ENCODE results near the gene SIX3. TPM values are rescaled to one million over a fixed set of nuclear protein-coding genes. Genes with fewer than 3 reads are reported as not detected.

The SIX3 gene
- total and polyA plus RNA-seq, 4 donors: 0.02 to 0.06 TPM; not detected in 2

DNA sequence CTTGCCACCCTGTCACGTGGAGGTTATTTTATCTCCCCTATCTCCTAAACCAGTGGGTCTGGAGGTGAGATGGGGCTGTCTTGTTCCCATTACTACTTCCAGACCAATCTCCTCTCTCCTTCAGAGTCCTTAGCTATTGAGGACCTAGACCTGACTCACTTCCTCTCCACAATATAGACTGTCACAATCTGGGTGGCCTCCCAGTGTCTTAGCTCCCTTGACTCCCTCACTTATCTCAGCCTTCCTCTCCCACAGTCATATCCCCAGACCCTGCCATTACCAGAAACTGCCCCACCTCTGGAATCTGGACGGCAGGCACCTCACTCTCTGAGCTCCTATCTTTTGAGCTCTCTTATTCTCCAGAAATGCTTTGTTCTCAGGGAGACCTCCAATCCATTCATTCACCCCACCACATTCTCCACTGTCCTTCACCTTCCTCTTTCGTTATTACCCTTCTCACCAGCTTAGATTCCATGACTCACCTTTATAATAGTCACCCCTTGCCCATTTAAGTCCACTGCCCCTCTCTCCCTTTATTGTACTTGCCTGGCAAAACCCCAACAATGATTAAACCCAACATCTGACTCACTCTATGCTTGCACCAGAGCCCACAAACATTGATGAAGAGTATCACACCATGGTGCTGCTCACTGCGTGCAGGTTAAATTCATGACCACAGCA, 23.3 kb upstream of the SIX3 start:
- 71 to 84% methylated on average over 4 of the region's 4 CpGs for WGBS, 2 donors
- peaks cover 0 to 5% (median 0%) of the 10 kb centered on the region in 4 donors for H3K9me3 ChIP-seq (ENCODE audit: control insufficient read depth in 4 of 4, insufficient read depth in 3 of 4, low read length in 3 of 4)
- H3K9ac ChIP-seq (ENCODE audit: insufficient read depth in 1 of 2, low read length in 2 of 2): no peak overlapping the region
- no peak for ATAC-seq (ENCODE audit: insufficient read depth, low FRiP score)
- TF ChIP-seq, protein P1, sequence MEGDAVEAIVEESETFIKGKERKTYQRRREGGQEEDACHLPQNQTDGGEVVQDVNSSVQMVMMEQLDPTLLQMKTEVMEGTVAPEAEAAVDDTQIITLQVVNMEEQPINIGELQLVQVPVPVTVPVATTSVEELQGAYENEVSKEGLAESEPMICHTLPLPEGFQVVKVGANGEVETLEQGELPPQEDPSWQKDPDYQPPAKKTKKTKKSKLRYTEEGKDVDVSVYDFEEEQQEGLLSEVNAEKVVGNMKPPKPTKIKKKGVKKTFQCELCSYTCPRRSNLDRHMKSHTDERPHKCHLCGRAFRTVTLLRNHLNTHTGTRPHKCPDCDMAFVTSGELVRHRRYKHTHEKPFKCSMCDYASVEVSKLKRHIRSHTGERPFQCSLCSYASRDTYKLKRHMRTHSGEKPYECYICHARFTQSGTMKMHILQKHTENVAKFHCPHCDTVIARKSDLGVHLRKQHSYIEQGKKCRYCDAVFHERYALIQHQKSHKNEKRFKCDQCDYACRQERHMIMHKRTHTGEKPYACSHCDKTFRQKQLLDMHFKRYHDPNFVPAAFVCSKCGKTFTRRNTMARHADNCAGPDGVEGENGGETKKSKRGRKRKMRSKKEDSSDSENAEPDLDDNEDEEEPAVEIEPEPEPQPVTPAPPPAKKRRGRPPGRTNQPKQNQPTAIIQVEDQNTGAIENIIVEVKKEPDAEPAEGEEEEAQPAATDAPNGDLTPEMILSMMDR (IDR thresholded peaks at IDR 0.05; ENCODE audit: control extremely low read depth, extremely low read depth): no peak
- DNase-seq: no peak
- H3K36me3 ChIP-seq (ENCODE audit: control insufficient read depth in 4 of 4, insufficient read depth in 4 of 4, low read length in 4 of 4): no peaks in the 10 kb centered on the region
- peaks cover 4 to 57% (median 34%) of the 10 kb centered on the region in 3 donors for H3K27me3 ChIP-seq (ENCODE audit: control insufficient read depth in 3 of 3, insufficient read depth in 3 of 3, low read length in 2 of 3)
- no peak overlapping the region for H3K27ac ChIP-seq (ENCODE audit: low read depth in 1 of 2, low read length in 1 of 2)
- H3K4me1 ChIP-seq (ENCODE audit: control insufficient read depth in 5 of 5, insufficient read depth in 5 of 5, low read length in 5 of 5): no peaks in the 10 kb centered on the region
- H3K4me3 ChIP-seq: no peak overlapping the region

DNA sequence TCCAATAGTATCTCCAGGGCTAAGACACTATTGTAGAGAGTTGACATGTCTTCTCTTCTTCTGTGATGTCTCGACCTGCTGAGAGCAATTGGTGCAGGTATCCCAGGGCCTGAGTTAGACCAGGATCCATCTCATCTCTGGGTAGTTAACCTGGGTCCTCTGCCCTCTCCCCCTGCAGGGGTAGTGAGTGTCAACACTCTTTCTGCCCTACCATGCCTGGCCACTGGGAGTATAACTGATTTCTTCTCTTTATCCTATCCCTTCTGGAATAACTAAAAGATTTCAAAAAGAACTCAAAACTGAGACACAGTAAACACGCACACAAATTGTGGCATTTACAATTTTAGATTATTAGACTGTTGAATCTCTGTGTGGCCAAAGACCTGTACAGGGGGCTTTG, 20.8 kb upstream of the SIX3 start:
- Histone ChIP-seq H3K9ac (ENCODE audit: insufficient read depth in 1 of 2, low read length in 2 of 2) (no peak overlapping the region), H3K36me3 (ENCODE audit: control insufficient read depth in 4 of 4, insufficient read depth in 4 of 4, low read length in 4 of 4) (no peaks in the 10 kb centered on the region), H3K4me1 (ENCODE audit: control insufficient read depth in 5 of 5, insufficient read depth in 5 of 5, low read length in 5 of 5) (no peaks in the 10 kb centered on the region), H3K9me3 (ENCODE audit: control insufficient read depth in 4 of 4, insufficient read depth in 3 of 4, low read length in 3 of 4) (peaks cover 0 to 5% (median 0%) of the 10 kb centered on the region in 4 donors), H3K27me3 (ENCODE audit: control insufficient read depth in 3 of 3, insufficient read depth in 3 of 3, low read length in 2 of 3) (peaks cover 4 to 82% (median 58%) of the 10 kb centered on the region in 3 donors), H3K4me3 (no peak overlapping the region), H3K27ac (ENCODE audit: low read depth in 1 of 2, low read length in 1 of 2) (no peak overlapping the region)
- no peak for DNase-seq
- ATAC-seq (ENCODE audit: insufficient read depth, low FRiP score): no peak
- WGBS, 2 donors: 54 to 82% methylated on average over 2 of the region's 2 CpGs
- TF ChIP-seq, protein P1 (IDR thresholded peaks at IDR 0.05; ENCODE audit: control extremely low read depth, extremely low read depth): no peak

DNA sequence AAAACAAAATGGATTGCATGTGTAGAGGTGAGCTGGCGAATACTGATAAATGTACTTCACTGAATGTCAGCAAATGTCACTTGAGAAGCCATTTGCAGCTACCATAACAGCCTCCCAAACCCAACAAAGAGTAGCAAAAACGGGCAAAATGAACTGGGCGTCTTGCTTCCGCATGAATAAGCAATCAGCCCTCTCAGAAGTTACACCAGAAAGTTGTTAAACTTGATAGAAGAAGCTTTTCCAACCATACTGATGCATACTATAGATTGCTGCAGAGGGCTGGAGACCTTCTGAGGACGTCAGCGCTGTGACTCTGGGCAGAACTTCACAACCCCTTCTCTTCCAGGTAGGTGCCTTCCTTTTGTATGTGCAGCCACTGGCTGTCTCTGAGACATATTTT, 18.7 kb upstream of the SIX3 start:
- no peak for DNase-seq
- Histone ChIP-seq H3K9ac (ENCODE audit: insufficient read depth in 1 of 2, low read length in 2 of 2) (no peak overlapping the region), H3K9me3 (ENCODE audit: control insufficient read depth in 4 of 4, insufficient read depth in 3 of 4, low read length in 3 of 4) (peaks cover 0 to 4% (median 0%) of the 10 kb centered on the region in 4 donors), H3K4me1 (ENCODE audit: control insufficient read depth in 5 of 5, insufficient read depth in 5 of 5, low read length in 5 of 5) (no peaks in the 10 kb centered on the region), H3K27me3 (ENCODE audit: control insufficient read depth in 3 of 3, insufficient read depth in 3 of 3, low read length in 2 of 3) (peaks cover 9 to 95% (median 69%) of the 10 kb centered on the region in 3 donors), H3K36me3 (ENCODE audit: control insufficient read depth in 4 of 4, insufficient read depth in 4 of 4, low read length in 4 of 4) (no peaks in the 10 kb centered on the region), H3K4me3 (no peak overlapping the region), H3K27ac (ENCODE audit: low read depth in 1 of 2, low read length in 1 of 2) (no peak overlapping the region)
- no peak for ATAC-seq (ENCODE audit: insufficient read depth, low FRiP score)
- TF ChIP-seq, protein P1 (IDR thresholded peaks at IDR 0.05; ENCODE audit: control extremely low read depth, extremely low read depth): no peak
- whole genome bisulfite sequencing, 2 donors: 84 to 86% methylated on average over 6 of the region's 6 CpGs
